OCI-LY1 (cell line): ENCODE measurements around the gene CDH13.

Experiments used
- H2AFZ ChIP-seq: fragments of 200-600 bp; sonication (generic), shearing (Covaris generic); 2 replicates; pipeline ENCODE4 v1.6.0; 2014; ENCODE audit warnings: antibody characterized with exemption, mild to moderate bottlenecking, low read length
- H3F3A ChIP-seq: fragments of 200-600 bp; sonication (generic), shearing (Covaris generic); 2 replicates; pipeline ENCODE4 v1.6.0; 2014; ENCODE audit warnings: mild to moderate bottlenecking, antibody characterized with exemption, low read length, moderate library complexity; ENCODE audit not compliant: insufficient read depth
- H3K27ac ChIP-seq: fragments of 200-600 bp; sonication (generic); 2 replicates; pipeline ENCODE4 v1.5.1; 2014; ENCODE audit warnings: low read length, mixed run types, mild to moderate bottlenecking, low read depth; ENCODE audit not compliant: poor library complexity, severe bottlenecking
- H3K27me3 ChIP-seq: fragments of 200-600 bp; sonication (generic); 2 replicates; pipeline ENCODE4 v1.6.0; 2014; ENCODE audit warnings: antibody characterized with exemption, mild to moderate bottlenecking, low read length, moderate library complexity; ENCODE audit not compliant: insufficient read depth
- H3K36me3 ChIP-seq: fragments of 200-600 bp; sonication (generic); 2 replicates; pipeline ENCODE4 v1.6.1; 2014; ENCODE audit warnings: mild to moderate bottlenecking, antibody characterized with exemption, low read length, moderate library complexity, mixed read lengths; ENCODE audit not compliant: insufficient read depth
- H3K4me1 ChIP-seq: fragments of 200-600 bp; sonication (generic); 2 replicates; pipeline ENCODE4 v1.5.1; 2014; ENCODE audit warnings: mild to moderate bottlenecking, low read length, moderate library complexity; ENCODE audit not compliant: insufficient read depth, severe bottlenecking
- H3K4me2 ChIP-seq: fragments of 200-600 bp; sonication (generic), shearing (Covaris generic); 2 replicates; pipeline ENCODE4 v1.6.1; 2014; ENCODE audit warnings: low read length
- H3K4me3 ChIP-seq: fragments of 200-600 bp; sonication (generic); 2 replicates; pipeline ENCODE4 v1.5.1; 2014; ENCODE audit warnings: low read length, low read depth, mild to moderate bottlenecking, mixed read lengths; ENCODE audit not compliant: poor library complexity, severe bottlenecking
- H3K79me2 ChIP-seq: fragments of 200-600 bp; shearing (Covaris generic); 2 replicates; pipeline ENCODE4 v1.6.1; 2016; ENCODE audit warnings: mixed run types, low read length, mixed read lengths; ENCODE audit not compliant: insufficient read depth
- H3K9ac ChIP-seq: fragments of 200-600 bp; sonication (generic), shearing (Covaris generic); 2 replicates; pipeline ENCODE4 v1.6.1; 2014; ENCODE audit warnings: mild to moderate bottlenecking, low read length, mixed read lengths
- H3K9me2 ChIP-seq: fragments of 200-600 bp; sonication (generic), shearing (Covaris generic); 2 replicates; pipeline ENCODE4 v1.6.1; 2014; ENCODE audit warnings: low read depth, mild to moderate bottlenecking, low read length, mixed read lengths
- H3K9me3 ChIP-seq: fragments of 200-600 bp; shearing (Covaris generic); 2 replicates; pipeline ENCODE4 v1.6.1; 2014; ENCODE audit warnings: low read length, mixed read lengths
- H4K20me1 ChIP-seq: fragments of 200-600 bp; sonication (generic), shearing (Covaris generic); 2 replicates; pipeline ENCODE4 v1.6.0; 2016; ENCODE audit warnings: mild to moderate bottlenecking, low read length; ENCODE audit not compliant: insufficient read depth
- CTCF ChIP-seq: fragments of 200-600 bp; sonication (generic), shearing (Covaris generic); IDR thresholded peaks from 2 replicates; pipeline ENCODE4 v1.5.1; 2017; ENCODE audit warnings: mild to moderate bottlenecking, antibody characterized with exemption, low read length, moderate library complexity, mixed read lengths
- EZH2 ChIP-seq: fragments of 200-600 bp; sonication (generic), shearing (Covaris generic); IDR thresholded peaks from 2 replicates; pipeline ENCODE4 v1.8.0; 2017; ENCODE audit warnings: borderline replicate concordance, mixed run types, mild to moderate bottlenecking, antibody characterized with exemption, low read length, moderate library complexity, mixed read lengths

The CDH13 gene

GRCh38 chr16:83539736-83540490, 913.1 kb downstream of the CDH13 start:
- Histone ChIP-seq H4K20me1 (no peaks in the 10 kb centered on the region), H3K9me2 (no peaks in the 10 kb centered on the region), H3K9ac (no peak overlapping the region), H3K4me1 (no peaks in the 10 kb centered on the region), H2AFZ (no peak overlapping the region), H3K4me3 (no peak overlapping the region), H3K79me2 (no peaks in the 10 kb centered on the region), H3K36me3 (no peaks in the 10 kb centered on the region), H3K27me3 (no peaks in the 10 kb centered on the region), H3K4me2 (no peak overlapping the region), H3K27ac (no peak overlapping the region), H3F3A (no peaks in the 10 kb centered on the region), H3K9me3 (no peaks in the 10 kb centered on the region)
- TF ChIP-seq CTCF (no peak), EZH2 (no peak)

GRCh38 chr16:83541231-83541630, 914.5 kb downstream of the CDH13 start:
- H3K4me1 ChIP-seq = no peaks in the 10 kb centered on the region
- H3K9me2 ChIP-seq = no peaks in the 10 kb centered on the region
- H3K4me3 ChIP-seq = no peak overlapping the region
- no peaks in the 10 kb centered on the region for H3F3A ChIP-seq
- H3K9ac ChIP-seq = no peak overlapping the region
- no peaks in the 10 kb centered on the region for H3K36me3 ChIP-seq
- no peaks in the 10 kb centered on the region for H4K20me1 ChIP-seq
- H3K79me2 ChIP-seq = no peaks in the 10 kb centered on the region
- TF ChIP-seq EZH2 (no peak), CTCF (no peak)
- no peaks in the 10 kb centered on the region for H3K9me3 ChIP-seq
- no peak overlapping the region for H3K27ac ChIP-seq
- H3K4me2 ChIP-seq = no peak overlapping the region
- H3K27me3 ChIP-seq = no peaks in the 10 kb centered on the region
- H2AFZ ChIP-seq = no peak overlapping the region

DNA sequence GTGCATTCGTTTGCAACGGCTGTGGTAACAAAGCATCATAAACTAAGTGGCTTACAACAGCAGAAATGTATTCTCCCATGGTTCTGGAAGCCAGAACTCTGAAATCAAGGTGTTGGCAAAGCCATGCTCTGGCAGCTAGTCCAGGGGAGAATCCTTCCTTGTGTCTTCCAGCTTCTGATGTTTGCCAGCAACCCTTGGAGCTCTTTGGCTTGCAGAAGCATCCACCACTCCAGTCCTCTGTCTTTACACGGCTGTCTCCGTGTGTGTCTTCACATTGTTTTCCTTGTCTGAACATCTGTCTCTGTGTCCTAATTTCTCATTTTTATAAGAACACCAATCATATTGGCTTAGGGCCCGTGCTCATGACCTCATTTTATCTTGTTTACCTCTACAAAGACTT, 915.7 kb downstream of the CDH13 start:
- Histone ChIP-seq H3K9me3 (no peaks in the 10 kb centered on the region), H3K79me2 (no peaks in the 10 kb centered on the region), H3K9ac (no peak overlapping the region), H3K4me2 (no peak overlapping the region), H3K9me2 (no peaks in the 10 kb centered on the region), H3F3A (no peaks in the 10 kb centered on the region), H3K27me3 (no peaks in the 10 kb centered on the region), H3K4me3 (no peak overlapping the region), H3K36me3 (no peaks in the 10 kb centered on the region), H3K4me1 (no peaks in the 10 kb centered on the region), H3K27ac (no peak overlapping the region), H4K20me1 (no peaks in the 10 kb centered on the region), H2AFZ (no peak overlapping the region)
- TF ChIP-seq EZH2 (no peak), CTCF (no peak)
